NCI-H128 (cell line): Measurements from ENCODE around the gene EPB41.
"Not testable (repeated sequence)": the region's sequence is repeated elsewhere in the genome, so short reads cannot be mapped to it uniquely, and the experiment has no call there.

Experiments
- DNase-seq: peaks from one replicate; lab custom pipeline; 2025; ENCODE audit not compliant: unreplicated experiment; lab: John Stamatoyannopoulos, UW

The EPB41 gene

GRCh38 chr1:29094954-29095353, 180.6 kb downstream of the EPB41 start:
- DNase-seq, result no peak

- peak; percentile 97 for DNase-seq
Observed at GRCh38 chr1:29096231-29096886, 182.0 kb downstream of the EPB41 start.

- no peak for DNase-seq
Observed at GRCh38 chr1:29099286-29099685, 184.9 kb downstream of the EPB41 start.

- no peak for DNase-seq
Observed at GRCh38 chr1:29100487-29100886, 186.1 kb downstream of the EPB41 start.

- no peak for DNase-seq
Observed at GRCh38 chr1:29105822-29106221, 191.5 kb downstream of the EPB41 start.

GRCh38 chr1:29108041-29108440, 193.7 kb downstream of the EPB41 start:
- DNase-seq, result not testable (repeated sequence)

- DNase-seq, result no peak
Observed at GRCh38 chr1:29112705-29113412, 198.5 kb downstream of the EPB41 start.

GRCh38 chr1:29113413-29114117, 199.2 kb downstream of the EPB41 start:
- no peak for DNase-seq

GRCh38 chr1:29114654-29115053, 200.3 kb downstream of the EPB41 start:
- no peak for DNase-seq

- no peak for DNase-seq
Observed at GRCh38 chr1:29117381-29117780, 203.0 kb downstream of the EPB41 start.

- no peak for DNase-seq
Observed at GRCh38 chr1:29119121-29119929, 205.0 kb downstream of the EPB41 start.

- no peak for DNase-seq
Observed at GRCh38 chr1:29120367-29120766, 206.0 kb downstream of the EPB41 start.

- no peak for DNase-seq
Observed at GRCh38 chr1:29120947-29121485, 206.6 kb downstream of the EPB41 start.

- DNase-seq, result no peak
Observed at GRCh38 chr1:29121516-29121935, 207.2 kb downstream of the EPB41 start.

GRCh38 chr1:29121936-29122681, 207.7 kb downstream of the EPB41 start:
- DNase-seq, result no peak

- DNase-seq, result no peak
Observed at GRCh38 chr1:29122682-29123052, 208.3 kb downstream of the EPB41 start.

GRCh38 chr1:29123053-29123886, 208.9 kb downstream of the EPB41 start:
- DNase-seq, result no peak

- no peak for DNase-seq
Observed at GRCh38 chr1:29123887-29124365, 209.6 kb downstream of the EPB41 start, which contains the start of gene TMEM200B. TSS of gene TMEM200B (minus strand) at chr1:29123903. CDS start at chr1:29121828, 2,075 bp downstream.
